ENCODE data around the gene C2orf42. TPM values are rescaled to one million over a fixed set of nuclear protein-coding genes. Genes with fewer than 3 reads are reported as not detected.

The C2orf42 gene
- total RNA-seq, 3 donors from 2014 or later (not counting 1 experiment from before 2014, with no cell fraction given), result 22.7 to 31.5 (median 25.7) TPM

DNA sequence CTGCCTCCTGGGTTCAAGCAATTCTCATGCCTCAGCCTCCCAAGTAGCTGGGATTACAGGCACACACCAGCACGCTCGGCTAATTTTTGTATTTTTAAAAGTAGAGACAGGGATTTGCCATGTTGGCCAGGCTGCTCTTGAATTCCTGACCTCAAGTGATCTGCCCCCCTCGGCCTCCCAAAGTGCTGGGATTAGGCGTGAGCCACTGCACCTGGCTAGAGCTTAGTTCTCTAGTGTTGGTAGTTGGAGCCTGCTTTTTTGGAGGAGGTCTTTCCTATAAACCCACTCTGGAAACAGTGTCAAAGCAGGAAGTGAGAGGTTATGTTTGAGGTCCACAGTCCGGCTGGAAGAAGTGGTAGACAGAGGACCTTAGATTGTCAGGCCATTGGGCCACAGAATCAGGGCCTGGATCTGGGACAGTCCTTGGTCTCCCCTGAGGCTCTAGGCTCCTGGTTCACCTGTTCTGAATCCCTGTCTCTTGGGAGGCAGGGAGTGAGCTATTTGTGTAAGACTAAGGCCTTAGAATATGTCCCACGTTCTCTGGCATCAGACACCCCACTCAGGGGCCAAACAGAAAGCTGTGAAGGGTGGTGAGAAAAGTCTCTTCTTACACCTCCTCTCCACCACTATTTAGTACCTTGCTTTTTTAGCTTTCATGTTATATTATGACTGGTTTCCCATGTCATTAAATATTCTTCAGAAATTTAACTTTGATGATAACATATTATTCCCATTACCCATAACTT, 69.0 kb downstream of the C2orf42 start:
- Histone ChIP-seq H3K4me1 (ENCODE audit: control insufficient read depth, insufficient read depth, low read length) (peaks cover 52% of the 10 kb centered on the region), H3K36me3 (ENCODE audit: control insufficient read depth, insufficient read depth, low read length) (no peaks in the 10 kb centered on the region), H3K27me3 (ENCODE audit: control insufficient read depth, insufficient read depth, low read length) (no peaks in the 10 kb centered on the region), H3K9me3 (ENCODE audit: control insufficient read depth, insufficient read depth, low read length) (no peaks in the 10 kb centered on the region), H3K4me3 (ENCODE audit: low read length) (no peak overlapping the region), H3K27ac (ENCODE audit: low read length) (peak overlapping the region; percentile 73)
- intact Hi-C loops (cut with micrococcal nuclease), result loop anchor here (1.0 kb wide), 1 partner anchor 12 kb away; no protein-coding TSS in a partner anchor
- WGBS (ENCODE audit: insufficient coverage), result 73% methylated on average over 5 of the region's 6 CpGs
- TF ChIP-seq, protein P1, sequence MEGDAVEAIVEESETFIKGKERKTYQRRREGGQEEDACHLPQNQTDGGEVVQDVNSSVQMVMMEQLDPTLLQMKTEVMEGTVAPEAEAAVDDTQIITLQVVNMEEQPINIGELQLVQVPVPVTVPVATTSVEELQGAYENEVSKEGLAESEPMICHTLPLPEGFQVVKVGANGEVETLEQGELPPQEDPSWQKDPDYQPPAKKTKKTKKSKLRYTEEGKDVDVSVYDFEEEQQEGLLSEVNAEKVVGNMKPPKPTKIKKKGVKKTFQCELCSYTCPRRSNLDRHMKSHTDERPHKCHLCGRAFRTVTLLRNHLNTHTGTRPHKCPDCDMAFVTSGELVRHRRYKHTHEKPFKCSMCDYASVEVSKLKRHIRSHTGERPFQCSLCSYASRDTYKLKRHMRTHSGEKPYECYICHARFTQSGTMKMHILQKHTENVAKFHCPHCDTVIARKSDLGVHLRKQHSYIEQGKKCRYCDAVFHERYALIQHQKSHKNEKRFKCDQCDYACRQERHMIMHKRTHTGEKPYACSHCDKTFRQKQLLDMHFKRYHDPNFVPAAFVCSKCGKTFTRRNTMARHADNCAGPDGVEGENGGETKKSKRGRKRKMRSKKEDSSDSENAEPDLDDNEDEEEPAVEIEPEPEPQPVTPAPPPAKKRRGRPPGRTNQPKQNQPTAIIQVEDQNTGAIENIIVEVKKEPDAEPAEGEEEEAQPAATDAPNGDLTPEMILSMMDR (IDR thresholded peaks at IDR 0.05), result no peak
- no peaks in the 10 kb centered on the region for H3K9me3 Mint-ChIP-seq
- peak overlapping the region; percentile 96 to 98 for H3K27ac Mint-ChIP-seq
- peak; percentile 34 to 52 (median 40) for ATAC-seq
- peaks cover 63 to 71% of the 10 kb centered on the region in 2 donors for H3K4me1 Mint-ChIP-seq
- no peak for DNase-seq
- H3K27me3 Mint-ChIP-seq (ENCODE audit: low read depth in 2 of 2), result no peaks in the 10 kb centered on the region
- peak overlapping the region; percentile 94 for H3K4me3 Mint-ChIP-seq
- H3K36me3 Mint-ChIP-seq, result no peaks in the 10 kb centered on the region

DNA sequence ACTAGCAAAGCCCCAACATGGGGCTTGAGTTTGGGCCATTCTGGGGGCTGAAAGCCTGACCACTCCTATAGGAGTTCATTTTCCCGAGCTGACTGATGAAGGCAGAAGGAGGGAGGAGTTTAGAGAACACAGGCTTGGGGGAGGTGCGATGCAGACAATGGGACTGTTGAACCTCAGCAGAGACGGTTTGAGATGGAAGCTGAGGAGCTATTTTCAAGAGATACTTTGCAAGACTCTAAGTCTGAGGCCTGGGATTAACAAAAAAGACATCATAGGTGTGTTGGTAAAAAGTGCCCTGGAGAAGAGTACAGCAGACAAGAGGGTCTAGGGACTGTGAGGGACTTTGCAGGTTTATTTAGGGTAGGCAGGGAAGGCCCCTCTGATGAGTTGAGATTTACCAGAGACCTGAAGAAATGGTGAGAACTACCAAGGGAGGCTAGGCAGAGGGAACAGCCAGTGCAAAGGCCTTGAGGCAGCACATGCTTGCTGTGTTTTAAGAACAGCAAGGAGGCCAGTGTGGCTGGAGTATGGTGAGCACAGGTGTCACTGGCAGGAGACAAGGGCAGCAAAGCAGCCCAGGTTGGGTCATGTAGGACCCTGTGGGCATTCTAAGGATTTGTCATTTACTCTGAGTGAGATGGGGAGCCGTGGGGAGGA, 71.9 kb downstream of the C2orf42 start:
- Mint-ChIP-seq H3K9me3 (no peaks in the 10 kb centered on the region), H3K27ac (peak overlapping the region; percentile 72 to 80), H3K27me3 (ENCODE audit: low read depth in 2 of 2) (no peaks in the 10 kb centered on the region), H3K4me1 (peaks cover 34 to 54% of the 10 kb centered on the region in 2 donors), H3K4me3 (no peak overlapping the region), H3K36me3 (no peaks in the 10 kb centered on the region)
- Histone ChIP-seq H3K27ac (ENCODE audit: low read length) (no peak overlapping the region), H3K27me3 (ENCODE audit: control insufficient read depth, insufficient read depth, low read length) (no peaks in the 10 kb centered on the region), H3K9me3 (ENCODE audit: control insufficient read depth, insufficient read depth, low read length) (no peaks in the 10 kb centered on the region), H3K36me3 (ENCODE audit: control insufficient read depth, insufficient read depth, low read length) (no peaks in the 10 kb centered on the region), H3K4me3 (ENCODE audit: low read length) (no peak overlapping the region), H3K4me1 (ENCODE audit: control insufficient read depth, insufficient read depth, low read length) (peaks cover 39% of the 10 kb centered on the region)
- intact Hi-C loops (cut with micrococcal nuclease), result no loop called here
- TF ChIP-seq, protein P1 (IDR thresholded peaks at IDR 0.05), result no peak
- ATAC-seq (no peak), DNase-seq (no peak)
- WGBS (ENCODE audit: insufficient coverage), result 71% methylated on average over 4 of the region's 4 CpGs

DNA sequence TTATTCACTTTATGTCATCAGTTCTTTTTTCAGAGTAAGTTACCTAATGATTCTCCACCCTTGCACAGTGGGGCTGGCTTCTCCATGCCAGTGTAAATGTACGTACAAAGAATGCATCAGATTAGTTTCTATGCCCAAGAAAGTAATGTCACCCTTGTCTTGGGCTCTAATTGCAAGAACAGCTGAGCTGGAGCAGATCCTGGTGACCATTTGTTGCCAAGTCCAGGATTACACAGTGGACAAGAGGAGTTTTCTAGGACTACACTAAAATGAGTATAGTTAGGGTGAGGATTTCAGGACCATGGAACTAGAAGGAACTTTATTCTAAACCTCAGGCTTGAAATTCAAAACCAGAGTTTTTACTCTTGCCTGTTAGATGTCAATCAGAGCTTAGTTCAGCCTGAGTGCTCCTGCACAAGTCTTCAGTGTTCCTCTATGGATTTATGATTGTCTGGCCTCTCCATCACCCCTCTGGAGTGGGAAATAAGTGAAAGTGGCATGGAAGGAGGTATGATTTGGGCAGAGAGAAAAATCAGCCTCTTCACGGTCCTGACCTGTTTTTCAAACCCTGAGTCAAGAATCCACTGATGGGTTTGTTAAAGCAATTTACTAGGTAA, 73.8 kb downstream of the C2orf42 start:
- DNase-seq (no peak), ATAC-seq (no peak)
- WGBS (ENCODE audit: insufficient coverage), result 98% methylated on average over 2 of the region's 2 CpGs
- TF ChIP-seq, protein P1 (IDR thresholded peaks at IDR 0.05), result no peak
- no peaks in the 10 kb centered on the region for H3K9me3 Mint-ChIP-seq
- H3K4me3 Mint-ChIP-seq, result no peak overlapping the region
- H3K36me3 Mint-ChIP-seq, result no peaks in the 10 kb centered on the region
- no peak overlapping the region for H3K4me3 ChIP-seq (ENCODE audit: low read length)
- no peak overlapping the region for H3K27ac ChIP-seq (ENCODE audit: low read length)
- no peaks in the 10 kb centered on the region for H3K27me3 Mint-ChIP-seq (ENCODE audit: low read depth in 2 of 2)
- H3K36me3 ChIP-seq (ENCODE audit: control insufficient read depth, insufficient read depth, low read length), result no peaks in the 10 kb centered on the region
- no peaks in the 10 kb centered on the region for H3K9me3 ChIP-seq (ENCODE audit: control insufficient read depth, insufficient read depth, low read length)
- peaks cover 22% of the 10 kb centered on the region for H3K4me1 ChIP-seq (ENCODE audit: control insufficient read depth, insufficient read depth, low read length)
- intact Hi-C loops (cut with micrococcal nuclease), result no loop called here
- H3K27ac Mint-ChIP-seq, result peak overlapping the region in 1 of 2 donors; percentile 50
- H3K27me3 ChIP-seq (ENCODE audit: control insufficient read depth, insufficient read depth, low read length), result no peaks in the 10 kb centered on the region
- H3K4me1 Mint-ChIP-seq, result peaks cover 24 to 35% of the 10 kb centered on the region in 2 donors
